ENCODE measurements around the gene HAND2.

Gene HAND2

DNA sequence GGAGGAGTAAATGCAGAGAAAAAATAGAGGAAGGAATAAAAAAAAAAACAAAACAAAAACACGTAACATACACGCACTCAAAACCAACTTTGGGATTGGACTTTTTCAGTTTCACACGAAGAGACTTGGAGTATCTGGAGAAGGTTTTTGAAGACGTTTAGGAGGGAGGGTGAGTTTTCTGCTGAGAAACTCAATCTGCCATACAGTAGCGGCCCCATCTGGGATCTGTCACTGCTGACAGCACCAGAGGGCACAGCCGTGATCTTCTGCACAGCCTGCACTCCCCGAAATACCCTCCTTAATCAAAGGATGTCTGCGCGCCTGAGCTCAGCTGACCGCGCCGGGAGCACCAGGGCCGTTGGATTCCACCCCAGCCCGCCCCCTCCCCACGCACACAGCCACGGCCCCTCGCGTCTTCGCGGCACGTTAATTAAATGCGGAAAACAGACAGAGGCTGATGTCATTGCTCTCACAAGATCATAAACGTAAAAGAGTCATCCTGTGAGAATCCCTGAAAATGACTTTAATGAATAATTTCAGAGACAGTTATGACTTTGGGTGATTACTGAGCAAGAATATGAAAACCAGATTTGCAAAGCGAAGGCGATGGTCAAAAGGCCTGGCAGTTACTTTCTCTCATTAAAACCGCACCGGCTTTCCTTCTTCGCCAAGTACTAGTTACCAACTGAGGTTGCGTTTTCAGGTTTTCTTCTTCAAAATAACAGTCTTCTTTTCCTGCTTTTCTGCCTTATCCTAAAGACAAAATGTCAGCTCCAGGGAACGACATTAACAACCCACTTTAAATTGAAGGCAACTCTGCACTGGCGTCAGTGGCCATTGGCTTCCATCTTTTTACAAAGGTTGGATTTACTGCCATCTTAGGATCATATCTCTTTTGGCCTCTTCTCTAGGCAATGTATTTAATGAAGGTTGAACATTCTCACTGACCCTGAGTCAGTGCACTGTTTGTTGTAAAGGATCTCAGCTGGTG is 10.6 kb downstream of the HAND2 start:
- no peak for DNase-seq

DNA sequence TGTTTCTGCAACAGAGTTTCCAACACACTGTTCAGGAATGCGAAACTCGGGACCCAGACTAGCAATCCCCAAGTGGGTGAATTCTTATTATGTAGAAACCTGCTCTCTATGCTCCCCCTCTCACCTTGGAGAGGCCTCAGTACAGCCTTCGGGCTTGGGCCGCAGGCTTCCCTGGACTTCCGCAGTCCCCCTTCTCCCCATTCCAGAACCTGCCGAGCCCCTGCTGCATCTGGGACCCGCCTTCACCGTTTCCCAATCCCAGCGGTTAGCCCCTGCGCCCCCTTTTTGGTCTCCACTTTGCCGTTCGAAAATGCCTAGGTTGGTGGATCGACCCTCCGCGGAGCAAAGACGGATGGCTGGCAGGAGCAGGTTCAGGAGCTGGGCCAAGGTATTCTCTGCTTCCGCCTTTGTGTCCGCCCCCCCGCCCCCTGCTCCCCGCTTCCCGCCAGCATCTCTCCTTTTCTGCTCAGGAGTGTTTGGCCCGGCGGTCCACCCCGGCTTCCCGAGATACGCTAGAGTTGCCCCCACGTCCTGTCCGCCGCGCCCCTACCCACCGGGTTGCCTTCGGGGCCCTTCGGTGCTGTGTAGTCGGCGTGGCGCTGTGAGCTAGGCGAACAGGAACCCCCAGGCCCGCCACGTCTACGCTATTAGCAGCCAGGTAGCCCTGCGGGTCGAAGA is 11.5 kb downstream of the HAND2 start:
- DNase-seq = no peak

DNA sequence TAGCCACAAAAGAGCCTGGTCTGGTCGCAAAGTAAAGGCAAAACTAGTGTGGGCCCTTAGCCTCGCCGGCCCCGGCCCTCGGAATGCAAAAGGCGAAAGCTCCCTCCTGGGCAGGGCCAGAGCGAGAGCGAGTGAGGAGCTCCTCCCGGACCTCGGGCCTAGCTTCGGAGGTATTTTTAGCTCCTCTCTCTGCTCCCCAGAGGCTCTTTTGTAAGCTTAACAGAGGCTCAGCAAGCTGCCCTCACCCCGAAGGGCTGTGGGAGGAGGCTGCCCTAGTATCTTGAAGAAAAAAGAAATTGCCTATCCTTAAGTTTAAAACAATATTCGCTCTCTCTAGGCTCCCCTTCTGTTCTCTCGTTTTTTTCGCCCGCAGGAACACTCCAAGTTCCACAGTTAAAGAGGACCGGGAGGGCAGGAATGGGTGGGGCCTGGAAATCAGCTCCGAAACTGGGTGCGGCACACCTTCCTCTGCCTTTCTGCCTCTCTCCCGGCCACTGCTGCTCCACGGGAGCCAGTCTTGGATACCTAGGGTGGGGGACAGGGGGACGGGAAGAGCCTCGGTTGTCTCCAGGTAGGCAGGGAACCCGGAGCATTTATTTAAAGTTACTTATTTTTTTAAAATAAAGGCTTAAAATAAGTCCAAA is 12.1 kb downstream of the HAND2 start:
- DNase-seq = no peak

DNA sequence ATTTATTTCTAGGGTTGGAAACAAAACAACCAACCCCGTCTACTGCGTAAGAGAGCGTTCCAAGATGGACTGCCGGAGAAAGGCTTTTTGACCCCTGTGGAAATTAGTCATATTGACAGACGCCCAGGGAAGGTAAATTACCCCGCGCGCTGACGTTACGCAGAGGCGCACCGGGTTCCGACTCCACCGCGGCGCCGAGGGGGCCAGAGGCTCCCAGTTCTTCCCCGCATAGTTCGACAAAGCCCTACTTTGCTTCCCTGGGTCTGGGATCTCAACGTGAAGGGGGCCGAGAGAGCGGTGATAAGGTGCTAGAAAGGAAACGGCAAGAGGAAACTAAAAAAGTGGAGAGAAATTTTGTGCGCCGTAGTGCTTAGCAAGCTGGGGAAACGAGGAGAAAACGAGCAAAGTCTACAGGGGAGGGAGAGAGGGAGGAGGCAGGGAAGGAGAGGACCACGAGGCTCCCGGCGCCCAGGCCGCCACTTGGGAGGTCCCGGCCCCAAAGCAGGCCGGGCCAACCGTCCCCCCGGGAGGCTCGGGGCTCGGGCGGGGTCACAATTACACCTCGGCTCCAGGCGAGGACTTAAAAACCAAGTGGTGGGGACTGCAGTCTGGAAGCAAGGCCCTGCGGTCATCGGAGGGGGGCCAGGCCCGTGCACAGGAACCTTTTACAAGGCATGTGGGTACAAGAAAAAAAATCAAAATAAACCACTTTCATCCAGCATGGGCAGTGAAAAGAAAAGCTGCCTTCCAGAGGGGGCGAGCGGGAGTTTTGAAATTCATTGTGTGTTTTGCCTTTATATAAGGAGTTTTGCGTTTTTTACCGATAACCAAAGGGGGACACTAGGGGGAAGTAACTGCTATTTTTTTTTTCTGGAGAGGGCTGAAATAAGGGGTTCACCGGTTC is 13.2 kb downstream of the HAND2 start:
- no peak for DNase-seq

GRCh38 chr4:173515458-173515857 is 14.6 kb downstream of the HAND2 start:
- no peak for DNase-seq

DNA sequence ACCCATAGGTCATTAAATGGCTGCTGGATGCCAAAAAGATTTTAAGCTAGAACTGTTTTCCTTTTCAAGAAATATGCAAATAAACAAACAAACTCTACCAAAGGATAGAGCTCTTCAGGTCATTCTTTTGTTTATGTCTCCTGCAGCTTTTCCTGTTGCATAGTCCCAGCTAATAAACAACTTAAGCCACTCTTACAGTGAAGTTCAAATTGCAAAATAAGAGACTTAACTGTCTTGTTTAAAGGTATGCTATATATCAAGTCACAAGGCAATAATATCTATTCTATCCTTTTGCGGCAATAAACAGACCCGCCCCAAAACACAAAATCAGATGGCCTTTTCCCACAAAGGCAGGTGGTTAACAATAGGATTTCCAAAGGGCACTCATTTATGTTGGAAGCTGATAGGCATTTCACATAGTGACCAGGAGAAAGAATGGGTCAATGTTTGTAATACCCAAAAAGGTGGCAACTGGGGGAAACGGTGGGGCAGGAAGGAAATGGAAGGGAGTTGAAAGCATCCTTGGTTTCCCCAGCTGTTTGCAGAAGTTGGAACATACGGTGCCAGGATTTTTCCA is 15.3 kb downstream of the HAND2 start:
- no peak for DNase-seq

GRCh38 chr4:173513651-173514050 is 16.4 kb downstream of the HAND2 start:
- no peak for DNase-seq

DNA sequence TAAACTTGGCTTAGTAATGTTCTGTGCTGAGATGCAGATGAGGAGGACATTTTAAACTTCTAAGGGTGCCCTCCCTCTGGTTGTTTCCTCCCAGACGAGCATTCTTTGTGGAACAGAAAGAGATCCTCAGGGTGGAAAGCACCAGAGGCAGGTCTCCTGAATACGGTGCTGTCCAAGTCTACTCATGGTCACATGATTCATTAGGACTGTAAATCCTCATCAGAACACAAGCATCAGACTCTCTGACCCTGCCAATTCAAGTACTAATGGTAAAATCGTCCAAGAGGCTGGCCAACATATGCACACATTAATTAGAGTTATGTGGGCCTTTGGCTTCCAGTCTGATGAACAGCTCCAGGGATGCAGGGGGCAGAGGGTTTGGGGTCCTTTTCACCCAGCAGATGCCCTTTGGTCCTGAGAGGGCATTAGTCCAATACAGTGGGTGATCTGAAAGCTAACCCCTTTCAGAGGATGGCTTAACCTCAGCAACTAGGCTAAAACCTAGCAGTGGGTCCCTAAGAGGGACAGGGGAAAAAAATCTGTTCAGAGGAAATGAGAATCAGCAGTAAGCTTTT is 18.2 kb downstream of the HAND2 start:
- no peak for DNase-seq

DNA sequence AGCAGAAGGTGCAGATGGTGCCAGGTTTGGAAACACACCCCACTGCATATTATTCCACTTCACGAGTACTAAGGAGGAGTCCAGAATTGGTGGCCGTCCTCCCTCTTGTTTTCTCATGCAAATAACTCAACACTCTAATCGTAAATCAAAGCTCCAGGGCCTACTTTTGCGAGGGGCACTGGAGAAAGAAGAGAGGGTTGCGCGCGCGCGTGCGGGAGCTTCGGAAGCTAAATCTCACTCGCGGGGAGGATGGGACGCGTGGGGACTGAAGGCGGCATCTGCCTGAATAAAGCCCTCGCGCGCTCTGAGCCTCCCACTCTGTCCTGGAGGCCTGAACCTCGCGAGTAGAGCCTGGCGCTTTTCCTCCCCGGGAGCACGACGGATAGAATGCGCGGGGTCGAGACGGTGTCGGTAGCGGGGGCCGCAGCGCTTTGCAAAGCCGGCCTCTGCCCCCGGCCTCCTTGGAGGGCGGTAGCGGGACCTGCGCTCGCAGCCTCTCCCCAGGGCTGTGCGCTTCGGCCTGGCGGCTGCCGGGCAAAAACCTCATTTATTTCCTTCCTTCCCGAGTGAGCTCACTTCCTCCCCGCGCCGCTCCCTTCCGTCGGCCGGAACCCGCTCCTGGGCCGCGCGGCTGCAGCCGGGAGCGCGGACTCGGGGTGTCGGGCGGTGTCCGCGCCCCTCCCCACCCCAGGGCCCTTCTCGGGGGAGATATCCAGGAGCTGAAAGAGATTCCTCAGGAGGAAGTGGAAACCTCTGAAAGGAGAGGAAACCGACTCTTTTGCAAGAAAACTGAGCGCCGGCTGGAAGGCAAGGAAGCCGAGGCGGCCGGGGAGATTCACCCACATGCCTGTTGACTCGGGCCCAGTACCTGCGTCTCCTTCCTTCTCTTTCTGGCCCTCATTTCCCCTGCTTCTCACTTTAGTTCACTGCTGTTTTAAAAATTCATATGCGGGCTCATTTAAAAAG is 20.7 kb downstream of the HAND2 start:
- no peak for DNase-seq

GRCh38 chr4:173508386-173509035 is 21.5 kb downstream of the HAND2 start:
- DNase-seq = no peak

DNA sequence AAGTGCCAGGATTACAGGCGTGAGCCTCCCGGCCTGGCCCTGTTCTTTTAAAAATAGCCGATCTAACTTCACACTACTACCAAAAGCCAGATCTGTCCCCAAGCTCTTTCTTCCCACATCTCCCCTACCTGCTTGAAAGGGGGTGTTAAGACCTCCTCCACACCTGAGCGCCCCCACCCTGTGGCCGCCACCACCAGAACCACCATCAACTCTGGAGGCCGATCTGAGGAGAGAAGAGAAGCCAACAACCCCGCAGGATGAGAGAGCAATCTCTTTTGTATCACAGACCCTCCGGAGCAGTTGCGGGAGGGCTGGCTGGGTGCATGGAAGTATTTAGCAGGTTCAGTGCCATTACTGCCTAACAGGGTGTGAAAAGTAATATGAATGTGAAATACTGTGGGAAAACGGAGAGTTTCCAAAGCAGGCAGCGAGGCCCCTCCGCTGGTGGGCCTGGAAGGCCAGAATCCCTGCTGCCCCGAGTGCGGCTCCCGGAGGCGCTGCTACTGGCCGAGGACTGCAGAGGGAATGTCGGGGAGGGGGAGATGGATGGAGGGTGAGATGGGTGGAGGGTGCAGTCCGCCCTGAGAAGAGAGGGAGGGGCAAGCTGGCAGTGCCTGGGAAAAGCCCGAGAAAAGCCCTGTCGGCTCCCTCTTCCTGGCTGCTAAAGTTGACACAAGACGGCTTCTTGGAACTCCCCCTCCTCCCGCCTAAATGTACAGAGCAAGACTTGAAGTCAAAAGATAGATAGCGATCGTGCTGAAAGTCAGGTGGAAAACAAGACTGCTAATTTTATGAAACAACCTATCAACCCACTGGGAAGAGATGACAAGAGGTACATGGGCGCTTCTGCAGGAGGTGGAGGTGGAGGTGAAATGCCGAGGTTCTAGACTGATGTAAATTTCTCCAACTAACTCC is 22.3 kb downstream of the HAND2 start:
- no peak for DNase-seq

DNA sequence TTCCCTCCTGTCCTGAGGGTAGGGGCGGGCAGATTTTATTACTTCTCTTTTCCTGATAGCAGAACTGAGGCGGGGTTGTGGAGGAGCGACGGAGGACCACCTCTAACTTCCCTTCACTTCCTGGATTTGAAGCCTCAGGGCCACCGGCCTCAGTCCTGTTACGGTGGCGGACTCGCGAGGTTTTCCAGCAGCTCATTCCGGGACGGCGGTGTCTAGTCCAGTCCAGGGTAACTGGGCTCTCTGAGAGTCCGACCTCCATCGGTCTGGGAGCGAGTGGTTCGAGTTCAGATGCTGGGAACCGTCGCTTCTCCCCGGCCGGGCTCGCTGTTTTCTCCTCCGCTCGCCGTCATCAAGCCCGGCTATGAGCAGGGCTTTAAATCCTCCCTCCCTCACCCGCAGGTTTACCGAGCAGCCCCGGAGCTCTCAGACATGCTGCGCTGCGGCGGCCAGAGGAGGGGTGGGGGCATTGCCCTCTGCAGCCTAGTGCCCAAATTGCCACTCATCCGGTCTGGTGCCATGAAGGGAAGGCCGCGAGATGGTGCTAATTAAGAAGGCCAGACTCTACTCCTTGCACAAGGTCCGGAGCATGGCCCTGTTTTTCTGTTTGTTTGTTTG is 23.3 kb downstream of the HAND2 start:
- DNase-seq = no peak

GRCh38 chr4:173505924-173506518 is 24.0 kb downstream of the HAND2 start:
- no peak for DNase-seq

DNA sequence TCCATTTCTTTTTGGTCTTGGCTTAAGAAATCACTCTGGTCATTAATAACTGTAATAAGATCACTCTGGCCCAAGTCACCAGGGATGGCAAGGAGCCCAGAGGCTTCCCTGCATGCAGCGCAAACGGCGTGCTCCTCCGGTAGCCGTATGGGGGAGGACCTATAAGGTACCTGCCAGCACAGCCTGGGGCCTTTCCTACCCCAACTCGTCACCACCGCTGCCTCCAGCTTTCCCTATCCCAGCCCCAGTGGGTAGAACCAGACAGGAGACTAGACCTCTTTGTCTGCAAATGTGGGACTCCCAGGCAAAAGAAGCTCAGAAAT is 25.9 kb downstream of the HAND2 start:
- no peak for DNase-seq

DNA sequence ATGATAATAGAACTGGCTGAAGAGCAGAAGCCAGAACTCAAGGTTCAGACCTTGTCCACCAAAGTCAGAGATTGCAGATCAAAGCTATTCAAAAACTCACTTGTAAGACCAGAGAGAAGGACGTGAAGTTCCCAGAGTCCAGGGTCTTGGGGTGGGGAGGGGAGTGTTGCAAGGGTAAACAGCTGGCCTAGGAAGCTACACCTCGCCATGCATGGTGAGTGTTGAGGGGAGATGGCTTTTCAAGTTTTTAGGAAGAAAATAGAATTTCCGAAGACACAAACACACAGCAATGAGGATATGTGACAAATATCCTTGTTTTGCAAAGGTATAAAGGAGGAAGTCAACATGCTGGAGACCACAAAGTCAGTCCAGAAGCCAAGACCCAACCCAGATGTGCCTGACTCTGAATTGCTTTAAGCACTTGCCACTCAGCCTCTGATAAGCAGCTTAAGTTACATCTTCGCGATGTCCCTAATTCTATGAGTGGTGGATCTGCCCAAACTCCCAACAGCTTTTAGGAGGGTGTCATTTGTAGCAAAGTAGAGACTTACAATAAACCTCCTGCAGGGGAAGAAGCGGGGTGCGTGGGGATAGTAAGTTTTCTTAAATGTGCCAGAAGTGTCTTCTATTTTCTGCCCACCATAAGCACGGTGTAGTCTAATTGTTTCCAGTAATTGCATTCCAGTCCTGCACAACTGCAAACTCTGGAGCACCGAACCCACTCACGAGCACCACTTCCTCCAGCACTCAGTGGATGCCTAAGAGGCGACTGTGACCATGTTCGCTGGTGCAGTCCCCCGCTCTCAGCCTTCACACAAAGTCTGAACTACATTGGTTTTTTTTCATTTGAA is 26.5 kb downstream of the HAND2 start:
- DNase-seq = no peak

- DNase-seq = no peak
Observed at GRCh38 chr4:173502282-173502681, 27.7 kb downstream of the HAND2 start.

- DNase-seq = no peak
Observed at GRCh38 chr4:173501592-173502150, 28.4 kb downstream of the HAND2 start.
